SK-N-SH (cell line): ENCODE measurements around the gene MMS19. TPM values are rescaled to one million over a fixed set of nuclear protein-coding genes. Genes with fewer than 3 reads are reported as not detected.

Experiments used
- CTCF ChIA-PET: fragments of 300-600, 350-600 bp; formaldehyde crosslinking; extraction: SDS; loops from one replicate; lab custom pipeline; 2021; lab: Yijun Ruan, JAX
- POLR2A ChIA-PET: fragments of 350-600 bp; sonication (Branson Sonifier 250); formaldehyde crosslinking; extraction: SDS; loops from one replicate; lab custom pipeline; 2020; ENCODE audit warnings: antibody characterized with exemption, inconsistent platforms; lab: Yijun Ruan, JAX
- DNase-seq: peaks from one replicate; pipeline ENCODE4 v3.0.0; 2012
- H2AFZ ChIP-seq: fragments of 200-600 bp; sonication (generic); 2 replicates; pipeline ENCODE4 v1.8.1; 2016; ENCODE audit warnings: antibody characterized with exemption, mild to moderate bottlenecking, low read depth
- H3F3A ChIP-seq: fragments of 200-600 bp; sonication (generic); replicated peaks from 2 replicates; pipeline ENCODE3; 2016; ENCODE audit warnings: antibody characterized with exemption, mild to moderate bottlenecking; ENCODE audit not compliant: insufficient read depth
- H3K27ac ChIP-seq, 2 experiments: fragments of 200-500 bp in 1 of 2; fragments of 200-600 bp in 1 of 2; sonication (Bioruptor generic) in 1 of 2; sonication (generic), shearing (Covaris generic) in 1 of 2; 2 replicates each; pipeline versions ENCODE4 v1.5.1 to v1.6.1; 2014 to 2016; ENCODE audit warnings: low read depth in 2 of 2, inconsistent platforms in 1 of 2, low read length in 1 of 2, mild to moderate bottlenecking in 1 of 2, mixed read lengths in 1 of 2
- H3K27me3 ChIP-seq: fragments of 200-600 bp; sonication (generic), shearing (Covaris generic); 2 replicates; pipeline ENCODE4 v1.6.1; 2016; ENCODE audit warnings: mixed run types; ENCODE audit not compliant: insufficient read depth
- H3K36me3 ChIP-seq, 2 experiments: fragments of 200-500 bp in 1 of 2; fragments of 200-600 bp in 1 of 2; sonication (Bioruptor generic) in 1 of 2; sonication (generic) in 1 of 2; replicated peaks in 1 of 2; 2 replicates each; pipeline versions ENCODE3 to v1.5.1; 2014 to 2016; ENCODE audit warnings: low read length in 1 of 2, mild to moderate bottlenecking in 1 of 2; ENCODE audit not compliant: insufficient read depth in 2 of 2, control insufficient read depth in 1 of 2
- H3K4me1 ChIP-seq, 2 experiments: fragments of 200-500 bp in 1 of 2; fragments of 200-600 bp in 1 of 2; sonication (Bioruptor generic) in 1 of 2; sonication (generic), shearing (Covaris generic) in 1 of 2; 2 replicates each; pipeline versions ENCODE4 v1.5.1 to v1.6.1; 2014 to 2016; ENCODE audit warnings: low read depth in 1 of 2, low read length in 1 of 2, mixed run types in 1 of 2; ENCODE audit not compliant: insufficient read depth in 2 of 2, control insufficient read depth in 1 of 2
- H3K4me2 ChIP-seq: fragments of 200-600 bp; sonication (generic), shearing (Covaris generic); 2 replicates; pipeline ENCODE4 v1.6.1; 2017; ENCODE audit warnings: mixed run types
- H3K4me3 ChIP-seq, 2 experiments: fragments of 200-500 bp in 1 of 2; fragments of 200-600 bp in 1 of 2; sonication (Bioruptor generic) in 1 of 2; sonication (generic), shearing (Covaris generic) in 1 of 2; 2 replicates each; pipeline versions ENCODE4 v1.5.1 to v1.8.1; 2014 to 2016; ENCODE audit warnings: low read depth in 2 of 2, inconsistent platforms in 1 of 2, low read length in 1 of 2, mild to moderate bottlenecking in 1 of 2, mixed read lengths in 1 of 2, moderate library complexity in 1 of 2
- H3K79me2 ChIP-seq: fragments of 200-600 bp; sonication (generic); 2 replicates; pipeline ENCODE4 v1.8.1; 2017; ENCODE audit warnings: mild to moderate bottlenecking; ENCODE audit not compliant: insufficient read depth
- H3K9ac ChIP-seq: fragments of 200-600 bp; sonication (generic); 2 replicates; pipeline ENCODE4 v1.6.1; 2017; ENCODE audit warnings: mixed run types
- H3K9me2 ChIP-seq: fragments of 200-600 bp; sonication (generic); 2 replicates; pipeline ENCODE4 v1.6.1; 2017; ENCODE audit warnings: mixed run types
- H3K9me3 ChIP-seq: fragments of 200-600 bp; sonication (generic); 2 replicates; pipeline ENCODE4 v1.6.1; 2017; ENCODE audit warnings: mixed run types, mild to moderate bottlenecking, moderate library complexity
- H4K20me1 ChIP-seq: fragments of 200-600 bp; sonication (generic); 2 replicates; pipeline ENCODE4 v1.6.1; 2017; ENCODE audit warnings: mild to moderate bottlenecking, mixed run types; ENCODE audit not compliant: insufficient read depth
- CHD2 ChIP-seq: fragments of 150-350 bp; IDR thresholded peaks from 2 replicates; pipeline ENCODE4 v1.6.1; 2018; ENCODE audit warnings: low read length; ENCODE audit not compliant: partially characterized antibody
- ELF1 ChIP-seq: IDR thresholded peaks from 2 replicates; pipeline ENCODE4 v1.4.0; 2012
- FOSL2 ChIP-seq: IDR thresholded peaks from 2 replicates; pipeline ENCODE4 v1.4.0; 2012; ENCODE audit warnings: low read depth, mild to moderate bottlenecking, moderate library complexity, borderline replicate concordance
- FOXJ3 ChIP-seq: sonication (generic); formaldehyde crosslinking; IDR thresholded peaks from 2 replicates; pipeline ENCODE4 v1.5.1; 2020; ENCODE audit warnings: mild to moderate bottlenecking, missing genetic modification reagents
- FOXM1 ChIP-seq: IDR thresholded peaks from 2 replicates; pipeline ENCODE4 v1.4.0; 2012; ENCODE audit warnings: low read depth, mild to moderate bottlenecking
- GABPA ChIP-seq: IDR thresholded peaks from 2 replicates; pipeline ENCODE4 v1.4.0; 2012; ENCODE audit warnings: low read depth, mild to moderate bottlenecking
- GATA2 ChIP-seq: sonication (generic); formaldehyde crosslinking; IDR thresholded peaks from 2 replicates; pipeline ENCODE4 v1.5.0; 2020; ENCODE audit warnings: mild to moderate bottlenecking, missing genetic modification reagents
- MAX ChIP-seq: IDR thresholded peaks from 2 replicates; pipeline ENCODE4 v1.4.0; 2012; ENCODE audit warnings: low read depth
- MXI1 ChIP-seq: IDR thresholded peaks from 2 replicates; pipeline ENCODE4 v1.6.1; 2012; ENCODE audit warnings: mild to moderate bottlenecking, low read depth, low read length, improper control_type of control experiment
- NFIC ChIP-seq: IDR thresholded peaks from 2 replicates; pipeline ENCODE4 v1.4.0; 2012; ENCODE audit warnings: borderline replicate concordance
- NRF1 ChIP-seq: IDR thresholded peaks from 2 replicates; pipeline ENCODE4 v1.6.1; 2012; ENCODE audit warnings: low read depth, mild to moderate bottlenecking, low read length
- POLR2AphosphoS5 ChIP-seq: IDR thresholded peaks from 2 replicates; pipeline ENCODE4 v1.6.1; 2012; ENCODE audit warnings: low read depth, low read length
- RXRA ChIP-seq: IDR thresholded peaks from 2 replicates; pipeline ENCODE4 v1.4.0; 2012; ENCODE audit warnings: low read depth, mild to moderate bottlenecking, borderline replicate concordance
- TAF1 ChIP-seq: IDR thresholded peaks from 2 replicates; pipeline ENCODE4 v1.6.1; 2012; ENCODE audit warnings: low read depth, mild to moderate bottlenecking, low read length, moderate library complexity, borderline replicate concordance
- WGBS: methylation state at CpG from one replicate; pipeline ENCODE4 v1.1.6; 2017; ENCODE audit warnings: low lambda C conversion rate; 5-methylcytosine and 5-hydroxymethylcytosine counted together
- polyA plus RNA-seq, 3 experiments: library from polyadenylated mRNA; depleted of rRNA; stranded (reverse); fragments of >200 nt; gene quantifications; 2 replicates each; pipeline ENCODE4 v1.2.3, GENCODE V29; 2012
- TF ChIP-seq, protein P1 (sequence below): fragments of 150-350 bp; IDR thresholded peaks from 2 replicates; pipeline ENCODE4 v1.6.1; 2017; ENCODE audit warnings: antibody characterized with exemption, low read length, low read depth, borderline replicate concordance
- TF ChIP-seq, protein P2 (sequence below): IDR thresholded peaks from 2 replicates; pipeline ENCODE4 v1.6.1; 2012; ENCODE audit warnings: mild to moderate bottlenecking, low read depth, low read length, moderate library complexity
- TF ChIP-seq, protein P3 (sequence below): fragments of 200-600 bp; sonication (generic); IDR thresholded peaks from 2 replicates; pipeline ENCODE4 v1.6.1; 2017; ENCODE audit warnings: antibody characterized with exemption, mild to moderate bottlenecking, moderate library complexity

The MMS19 gene
- polyA plus RNA-seq, 1 of the 3 experiments (the other 2 are of a cell fraction): 56.9 TPM

DNA sequence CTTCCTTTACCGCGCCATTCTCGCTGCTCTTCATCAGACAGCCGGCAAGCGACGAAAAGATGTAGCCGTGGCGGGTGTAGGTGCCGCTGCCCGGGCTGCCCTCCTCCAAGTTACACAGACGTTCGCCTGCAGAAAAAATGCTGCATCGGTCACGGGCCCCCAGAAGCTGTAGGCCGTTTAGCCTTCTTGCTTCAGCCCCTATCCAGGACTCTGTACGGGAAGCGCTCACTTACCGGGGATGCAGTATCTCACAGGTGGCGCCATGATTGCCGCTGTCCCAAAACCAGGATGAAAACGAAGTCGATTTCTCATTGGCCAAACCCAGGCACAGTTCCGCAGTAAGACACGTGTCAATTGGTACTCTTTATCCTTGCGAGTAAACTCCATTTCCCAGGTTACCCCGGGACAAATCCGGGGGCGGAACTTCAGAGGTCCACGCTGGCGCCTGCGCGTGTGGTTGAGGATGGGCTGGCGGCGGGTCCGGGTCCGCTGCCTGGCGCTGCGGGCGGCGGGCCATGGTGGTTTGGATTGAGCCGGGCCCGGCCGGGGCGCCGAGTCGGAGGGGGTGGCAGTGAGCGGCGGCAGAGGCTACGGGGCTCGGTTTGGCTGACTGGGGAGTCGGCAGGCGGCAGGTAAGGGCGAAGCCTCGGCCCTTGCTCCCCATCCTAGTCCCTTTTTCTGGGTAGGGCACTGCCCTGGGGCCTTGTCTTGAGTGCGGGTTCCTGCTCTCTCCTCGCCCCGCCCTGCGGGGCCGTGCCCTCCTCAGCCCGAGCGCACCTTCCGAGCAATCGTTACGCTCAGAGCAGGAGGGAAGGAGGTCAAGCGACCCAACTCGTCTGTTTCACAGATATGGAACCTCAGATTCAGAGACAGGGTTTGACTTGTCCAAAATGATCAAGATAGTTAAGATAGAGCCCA, 52.2 kb downstream of the MMS19 start, which contains the start of the genes EXOSC1 and ZDHHC16 (continued):
- TF ChIP-seq, protein P1, sequence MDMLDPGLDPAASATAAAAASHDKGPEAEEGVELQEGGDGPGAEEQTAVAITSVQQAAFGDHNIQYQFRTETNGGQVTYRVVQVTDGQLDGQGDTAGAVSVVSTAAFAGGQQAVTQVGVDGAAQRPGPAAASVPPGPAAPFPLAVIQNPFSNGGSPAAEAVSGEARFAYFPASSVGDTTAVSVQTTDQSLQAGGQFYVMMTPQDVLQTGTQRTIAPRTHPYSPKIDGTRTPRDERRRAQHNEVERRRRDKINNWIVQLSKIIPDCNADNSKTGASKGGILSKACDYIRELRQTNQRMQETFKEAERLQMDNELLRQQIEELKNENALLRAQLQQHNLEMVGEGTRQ: peak; percentile 45; the same call in 1 of the 2 replicates
- TF ChIP-seq NRF1: peak; percentile 95
- TF ChIP-seq GABPA: peak; percentile 67
- peak; percentile 91 for TF ChIP-seq CHD2
- TF ChIP-seq FOXM1: no peak
- TF ChIP-seq POLR2AphosphoS5: peak; percentile 93
- TF ChIP-seq, all 33 proteins: peak for 15

- no peak for TF ChIP-seq NFIC
- H2AFZ ChIP-seq: peak overlapping the region; percentile 85
- H3K36me3 ChIP-seq: peaks cover 5 to 19% of the 10 kb centered on the region in 2 experiments
- CTCF ChIA-PET: interaction anchor here (1.3 to 2.0 kb wide), 4 partner anchors 37 to 231 kb away, joined by 3 to 6 read pairs (median 4); no protein-coding TSS in a partner anchor
- WGBS: 3% methylated on average over 6 of the region's 13 CpGs
- POLR2A ChIA-PET: no interaction called here
- H4K20me1 ChIP-seq: peaks cover 5% of the 10 kb centered on the region; the same call in 1 of the 2 replicates
- H3K4me3 ChIP-seq: peak overlapping the region; percentile 80 to 93
- H3K79me2 ChIP-seq: peaks cover 77% of the 10 kb centered on the region
- H3K4me1 ChIP-seq: peaks cover 7 to 9% of the 10 kb centered on the region in 2 experiments; a peak in 3 of 4 replicates
- H3K9me3 ChIP-seq: no peaks in the 10 kb centered on the region
- H3K27ac ChIP-seq: peak overlapping the region; percentile 60 to 71; a peak in 3 of 4 replicates
- peak overlapping the region; percentile 79 for H3K4me2 ChIP-seq
- no peaks in the 10 kb centered on the region for H3K27me3 ChIP-seq
- H3K9ac ChIP-seq: peak overlapping the region; percentile 75
- no peaks in the 10 kb centered on the region for H3K9me2 ChIP-seq
- H3F3A ChIP-seq: no peaks in the 10 kb centered on the region
- no peak for DNase-seq
Measured at GRCh38 chr10:97445357-97445721, 52.9 kb downstream of the MMS19 start.

- H3K9me3 ChIP-seq: no peaks in the 10 kb centered on the region
- H3K27ac ChIP-seq: no peak overlapping the region
- TF ChIP-seq GATA2 (no peak), RXRA (no peak), FOXM1 (no peak), MXI1 (no peak), FOSL2 (no peak), MAX (no peak), ELF1 (no peak), FOXJ3 (CRISPR knock-in tag) (no peak), TAF1 (no peak)
- TF ChIP-seq, protein P2, sequence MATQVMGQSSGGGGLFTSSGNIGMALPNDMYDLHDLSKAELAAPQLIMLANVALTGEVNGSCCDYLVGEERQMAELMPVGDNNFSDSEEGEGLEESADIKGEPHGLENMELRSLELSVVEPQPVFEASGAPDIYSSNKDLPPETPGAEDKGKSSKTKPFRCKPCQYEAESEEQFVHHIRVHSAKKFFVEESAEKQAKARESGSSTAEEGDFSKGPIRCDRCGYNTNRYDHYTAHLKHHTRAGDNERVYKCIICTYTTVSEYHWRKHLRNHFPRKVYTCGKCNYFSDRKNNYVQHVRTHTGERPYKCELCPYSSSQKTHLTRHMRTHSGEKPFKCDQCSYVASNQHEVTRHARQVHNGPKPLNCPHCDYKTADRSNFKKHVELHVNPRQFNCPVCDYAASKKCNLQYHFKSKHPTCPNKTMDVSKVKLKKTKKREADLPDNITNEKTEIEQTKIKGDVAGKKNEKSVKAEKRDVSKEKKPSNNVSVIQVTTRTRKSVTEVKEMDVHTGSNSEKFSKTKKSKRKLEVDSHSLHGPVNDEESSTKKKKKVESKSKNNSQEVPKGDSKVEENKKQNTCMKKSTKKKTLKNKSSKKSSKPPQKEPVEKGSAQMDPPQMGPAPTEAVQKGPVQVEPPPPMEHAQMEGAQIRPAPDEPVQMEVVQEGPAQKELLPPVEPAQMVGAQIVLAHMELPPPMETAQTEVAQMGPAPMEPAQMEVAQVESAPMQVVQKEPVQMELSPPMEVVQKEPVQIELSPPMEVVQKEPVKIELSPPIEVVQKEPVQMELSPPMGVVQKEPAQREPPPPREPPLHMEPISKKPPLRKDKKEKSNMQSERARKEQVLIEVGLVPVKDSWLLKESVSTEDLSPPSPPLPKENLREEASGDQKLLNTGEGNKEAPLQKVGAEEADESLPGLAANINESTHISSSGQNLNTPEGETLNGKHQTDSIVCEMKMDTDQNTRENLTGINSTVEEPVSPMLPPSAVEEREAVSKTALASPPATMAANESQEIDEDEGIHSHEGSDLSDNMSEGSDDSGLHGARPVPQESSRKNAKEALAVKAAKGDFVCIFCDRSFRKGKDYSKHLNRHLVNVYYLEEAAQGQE: no peak
- TF ChIP-seq, protein P3, sequence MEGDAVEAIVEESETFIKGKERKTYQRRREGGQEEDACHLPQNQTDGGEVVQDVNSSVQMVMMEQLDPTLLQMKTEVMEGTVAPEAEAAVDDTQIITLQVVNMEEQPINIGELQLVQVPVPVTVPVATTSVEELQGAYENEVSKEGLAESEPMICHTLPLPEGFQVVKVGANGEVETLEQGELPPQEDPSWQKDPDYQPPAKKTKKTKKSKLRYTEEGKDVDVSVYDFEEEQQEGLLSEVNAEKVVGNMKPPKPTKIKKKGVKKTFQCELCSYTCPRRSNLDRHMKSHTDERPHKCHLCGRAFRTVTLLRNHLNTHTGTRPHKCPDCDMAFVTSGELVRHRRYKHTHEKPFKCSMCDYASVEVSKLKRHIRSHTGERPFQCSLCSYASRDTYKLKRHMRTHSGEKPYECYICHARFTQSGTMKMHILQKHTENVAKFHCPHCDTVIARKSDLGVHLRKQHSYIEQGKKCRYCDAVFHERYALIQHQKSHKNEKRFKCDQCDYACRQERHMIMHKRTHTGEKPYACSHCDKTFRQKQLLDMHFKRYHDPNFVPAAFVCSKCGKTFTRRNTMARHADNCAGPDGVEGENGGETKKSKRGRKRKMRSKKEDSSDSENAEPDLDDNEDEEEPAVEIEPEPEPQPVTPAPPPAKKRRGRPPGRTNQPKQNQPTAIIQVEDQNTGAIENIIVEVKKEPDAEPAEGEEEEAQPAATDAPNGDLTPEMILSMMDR: no peak
- POLR2A ChIA-PET: no interaction called here
- WGBS: 94% methylated on average over 1 of the region's 1 CpG
- 0 out of 2 replicates have a peak overlapping the region, but pooled peaks have one; percentile 75 for H3K9ac ChIP-seq
- no peaks in the 10 kb centered on the region for H3F3A ChIP-seq
- H3K9me2 ChIP-seq: no peaks in the 10 kb centered on the region
- H2AFZ ChIP-seq: no peak overlapping the region
- DNase-seq: no peak
- H3K4me1 ChIP-seq: peaks cover 7 to 9% of the 10 kb centered on the region in 2 experiments; a peak in 3 of 4 replicates
- H3K4me2 ChIP-seq: peak overlapping the region; percentile 79
- H3K4me3 ChIP-seq: no peak overlapping the region
- CTCF ChIA-PET: interaction anchor here (1.3 to 2.0 kb wide), 3 partner anchors 36 to 232 kb away, joined by 3 to 4 read pairs (median 4); no protein-coding TSS in a partner anchor
- peaks cover 4% of the 10 kb centered on the region; the same call in 1 of the 2 replicates for H4K20me1 ChIP-seq
- H3K79me2 ChIP-seq: peaks cover 67% of the 10 kb centered on the region
- no peaks in the 10 kb centered on the region for H3K27me3 ChIP-seq
- peaks cover 5 to 18% of the 10 kb centered on the region in 2 experiments for H3K36me3 ChIP-seq
Measured at GRCh38 chr10:97444212-97444611, 54.0 kb downstream of the MMS19 start.
